Liver (tissue), 9 donors: Measurements from ENCODE around the gene KCNA5. TPM values are rescaled to one million over a fixed set of nuclear protein-coding genes. Genes with fewer than 3 reads are reported as not detected.

Experiments
- DNase-seq: peaks from one replicate; pipeline ENCODE4 v3.0.0-alpha.2; 2017; ENCODE audit warnings: low spot score
- H3K27ac ChIP-seq, 2 donors: one replicate each; pipeline ENCODE4 v1.7.0; 2013; ENCODE audit warnings: inconsistent platforms in 2 of 2, low read length in 2 of 2, control low read depth in 1 of 2, low read depth in 1 of 2, mild to moderate bottlenecking in 1 of 2
- H3K27me3 ChIP-seq, 4 donors: one replicate each; pipeline versions ENCODE4 v1.6.1 to v1.7.0; 2013; ENCODE audit warnings: low read length in 3 of 4, inconsistent platforms in 1 of 4, mild to moderate bottlenecking in 1 of 4, moderate library complexity in 1 of 4; ENCODE audit not compliant: control insufficient read depth in 4 of 4, insufficient read depth in 4 of 4
- H3K36me3 ChIP-seq, 4 donors: one replicate each; pipeline versions ENCODE4 v1.6.1 to v1.7.0; 2013; ENCODE audit warnings: low read length in 3 of 4, mild to moderate bottlenecking in 3 of 4, low read depth in 1 of 4, moderate library complexity in 1 of 4; ENCODE audit not compliant: control insufficient read depth in 4 of 4, insufficient read depth in 3 of 4
- H3K4me1 ChIP-seq, 4 donors: one replicate each; pipeline versions ENCODE4 v1.6.1 to v1.7.0; 2013; ENCODE audit warnings: low read length in 3 of 4, mild to moderate bottlenecking in 3 of 4, moderate library complexity in 1 of 4; ENCODE audit not compliant: control insufficient read depth in 4 of 4, insufficient read depth in 4 of 4
- H3K4me3 ChIP-seq, 3 donors: one replicate each; pipeline versions ENCODE4 v1.6.1 to v1.7.0; 2013; ENCODE audit warnings: low read length in 3 of 3, control low read depth in 1 of 3, low read depth in 1 of 3, mild to moderate bottlenecking in 1 of 3
- H3K9ac ChIP-seq, 2 donors: one replicate each; pipeline ENCODE4 v1.7.0; 2013; ENCODE audit warnings: low read length in 2 of 2, mild to moderate bottlenecking in 2 of 2, moderate library complexity in 2 of 2, control low read depth in 1 of 2, low read depth in 1 of 2
- H3K9me3 ChIP-seq, 4 donors: one replicate each; pipeline versions ENCODE4 v1.6.1 to v1.7.0; 2013; ENCODE audit warnings: low read length in 3 of 4; ENCODE audit not compliant: control insufficient read depth in 4 of 4
- ATF3 ChIP-seq: IDR thresholded peaks from 2 replicates; pipeline ENCODE4 v1.6.1; 2016; ENCODE audit warnings: antibody characterized with exemption
- CTCF ChIP-seq: fragments of 150-350 bp; IDR thresholded peaks from 2 replicates; pipeline ENCODE4 v1.5.1; 2017; ENCODE audit warnings: improper control_type of control experiment, low read depth, low read length; ENCODE audit not compliant: missing input control
- EGR1 ChIP-seq, 2 donors: IDR thresholded peaks; 2 replicates each; pipeline ENCODE4 v1.6.1; 2016 to 2018; ENCODE audit warnings: antibody characterized with exemption in 2 of 2, low read depth in 2 of 2
- FOXA1 ChIP-seq: IDR thresholded peaks from 2 replicates; pipeline ENCODE4 v1.6.1; 2016; ENCODE audit warnings: antibody characterized with exemption
- FOXA2 ChIP-seq: IDR thresholded peaks from 2 replicates; pipeline ENCODE4 v1.6.1; 2016; ENCODE audit warnings: antibody characterized with exemption
- GABPA ChIP-seq, 2 donors: IDR thresholded peaks in 1 of 2; conservative IDR thresholded peaks in 1 of 2; 2 replicates each; pipeline ENCODE4 v1.6.1; 2016; ENCODE audit warnings: antibody characterized with exemption in 2 of 2, mild to moderate bottlenecking in 1 of 2, moderate library complexity in 1 of 2
- HNF4A ChIP-seq, 2 donors: conservative IDR thresholded peaks; 2 replicates each; pipeline ENCODE4 v1.6.1; 2016; ENCODE audit warnings: antibody characterized with exemption in 2 of 2, mild to moderate bottlenecking in 2 of 2
- HNF4G ChIP-seq: IDR thresholded peaks from 2 replicates; pipeline ENCODE4 v1.6.1; 2016; ENCODE audit warnings: antibody characterized with exemption
- JUND ChIP-seq, 2 donors: IDR thresholded peaks; 2 replicates each; pipeline ENCODE4 v1.6.1; 2016; ENCODE audit warnings: antibody characterized with exemption in 2 of 2
- MAX ChIP-seq: IDR thresholded peaks from 2 replicates; pipeline ENCODE4 v1.6.1; 2016; ENCODE audit warnings: antibody characterized with exemption
- NR2F2 ChIP-seq: IDR thresholded peaks from 2 replicates; pipeline ENCODE4 v1.6.1; 2016; ENCODE audit warnings: antibody characterized with exemption
- RAD21 ChIP-seq, 2 donors: IDR thresholded peaks; 2 replicates each; pipeline ENCODE4 v1.6.1; 2016; ENCODE audit warnings: antibody characterized with exemption in 2 of 2, mild to moderate bottlenecking in 2 of 2
- REST ChIP-seq: IDR thresholded peaks from 2 replicates; pipeline ENCODE4 v1.6.1; 2016; ENCODE audit warnings: antibody characterized with exemption, mild to moderate bottlenecking
- RXRA ChIP-seq, 2 donors: IDR thresholded peaks; 2 replicates each; pipeline ENCODE4 v1.6.1; 2017 to 2018; ENCODE audit warnings: antibody characterized with exemption in 2 of 2, mild to moderate bottlenecking in 1 of 2
- SP1 ChIP-seq: IDR thresholded peaks from 2 replicates; pipeline ENCODE4 v1.6.1; 2018; ENCODE audit warnings: antibody characterized with exemption, mild to moderate bottlenecking
- TAF1 ChIP-seq: conservative IDR thresholded peaks from 2 replicates; pipeline ENCODE4 v1.6.1; 2016; ENCODE audit warnings: antibody characterized with exemption, mild to moderate bottlenecking
- YY1 ChIP-seq: IDR thresholded peaks from 2 replicates; pipeline ENCODE4 v1.6.1; 2016; ENCODE audit warnings: antibody characterized with exemption, mild to moderate bottlenecking
- ZBTB33 ChIP-seq: IDR thresholded peaks from 2 replicates; pipeline ENCODE4 v1.6.1; 2016; ENCODE audit warnings: antibody characterized with exemption
- WGBS: extraction: QIAGEN DNeasy Blood & Tissue Kit; methylation state at CpG from one replicate; pipeline ENCODE4 v1.1.7; 2013; 5-methylcytosine and 5-hydroxymethylcytosine counted together
- polyA plus RNA-seq, 2 donors: library from polyadenylated mRNA; stranded (reverse) in 1 of 2; unstranded in 1 of 2; fragments of 200-250 nt in 1 of 2; fragments of >200 nt in 1 of 2; fragmentation: Nextera tagmentation in 1 of 2; extraction: Ambion mirVana in 1 of 2; gene quantifications; one replicate each; pipeline versions ENCODE4 v1.2.1 to v1.2.3, GENCODE V29; 2013 to 2015
- total RNA-seq, 2 donors: library from RNA; depleted of rRNA; stranded (reverse); fragments of >200 nt; gene quantifications; one replicate each; pipeline ENCODE4 v1.2.3, GENCODE V29; 2014
- donor health status: healthy.
- donor health status: healthy.
- donor health status: healthy.
- donor health status: healthy.
- donor health status: healthy.

Gene KCNA5
- total and polyA plus RNA-seq, 4 donors, result 0.09 to 0.42 (median 0.12) TPM; not detected in 1

GRCh38 chr12:5036031-5036430, 7.6 kb upstream of the KCNA5 start:
- Histone ChIP-seq H3K4me3 (no peak overlapping the region), H3K36me3 (no peaks in the 10 kb centered on the region), H3K27ac (no peak overlapping the region), H3K9me3 (no peaks in the 10 kb centered on the region), H3K4me1 (no peaks in the 10 kb centered on the region), H3K27me3 (peaks cover 0 to 7% (median 0%) of the 10 kb centered on the region in 4 donors), H3K9ac (no peak overlapping the region)
- no peak for DNase-seq
- TF ChIP-seq YY1, result no peak
- TF ChIP-seq FOXA1, result no peak
- TF ChIP-seq REST, result no peak
- TF ChIP-seq JUND (IDR thresholded peaks at IDR 0.05), result no peak
- TF ChIP-seq RXRA (IDR thresholded peaks at IDR 0.05), result no peak
- no peak for TF ChIP-seq ATF3
- no peak for TF ChIP-seq HNF4G
- no peak for TF ChIP-seq EGR1 (IDR thresholded peaks at IDR 0.05; ENCODE audit: low read depth in 2 of 2)
- no peak for TF ChIP-seq MAX
- TF ChIP-seq CTCF, result no peak
- TF ChIP-seq GABPA (IDR thresholded peaks at IDR 0.05 in 1 of 2, conservative IDR thresholded peaks at IDR 0.05 in 1 of 2), result no peak
- TF ChIP-seq FOXA2, result no peak
- TF ChIP-seq HNF4A (conservative IDR thresholded peaks at IDR 0.05), result no peak
- TF ChIP-seq ZBTB33, result no peak
- TF ChIP-seq TAF1, result no peak
- no peak for TF ChIP-seq RAD21 (IDR thresholded peaks at IDR 0.05)
- no peak for TF ChIP-seq SP1
- TF ChIP-seq NR2F2, result no peak
- 76% methylated on average over 7 of the region's 7 CpGs for whole genome bisulfite sequencing
